ENCODE data around the gene CXorf38. TPM values are rescaled to one million over a fixed set of nuclear protein-coding genes. Genes with fewer than 3 reads are reported as not detected.

The CXorf38 gene
- total RNA-seq, 3 donors from 2014 or later = 11.2 to 18.9 (median 18.2) TPM

DNA sequence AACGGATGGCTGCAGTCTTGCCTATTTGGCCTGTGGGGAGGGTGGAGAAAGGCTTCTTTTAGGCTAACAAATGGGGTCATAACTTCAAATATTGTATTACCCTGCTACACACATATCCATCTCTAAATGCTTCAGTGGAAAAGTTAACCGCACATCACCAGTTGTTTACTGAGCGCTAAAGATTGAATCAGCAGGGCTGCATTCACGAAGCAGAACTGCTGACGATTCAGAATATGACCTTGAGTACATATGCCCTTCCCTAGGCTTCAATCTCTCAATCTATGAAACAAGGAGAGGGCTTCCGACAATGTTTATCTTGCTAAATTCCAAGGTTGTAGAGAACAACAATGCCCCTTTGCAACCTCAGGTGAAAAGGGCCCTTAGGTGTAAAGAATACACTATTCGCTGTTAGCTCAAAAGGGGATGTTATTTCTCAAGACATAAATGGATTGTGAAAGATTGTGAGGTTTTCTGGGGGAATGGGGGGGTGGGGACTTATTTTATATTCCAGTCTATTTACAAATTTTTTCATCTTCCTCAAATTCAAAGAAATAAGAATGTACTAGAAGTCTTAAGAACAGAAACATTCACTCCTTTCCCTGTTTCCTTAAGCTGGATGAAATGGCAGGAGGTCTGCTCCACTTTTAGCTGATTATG, 69.2 kb downstream of the CXorf38 start:
- no peak for ATAC-seq
- no peak for DNase-seq
- TF ChIP-seq, protein P1, sequence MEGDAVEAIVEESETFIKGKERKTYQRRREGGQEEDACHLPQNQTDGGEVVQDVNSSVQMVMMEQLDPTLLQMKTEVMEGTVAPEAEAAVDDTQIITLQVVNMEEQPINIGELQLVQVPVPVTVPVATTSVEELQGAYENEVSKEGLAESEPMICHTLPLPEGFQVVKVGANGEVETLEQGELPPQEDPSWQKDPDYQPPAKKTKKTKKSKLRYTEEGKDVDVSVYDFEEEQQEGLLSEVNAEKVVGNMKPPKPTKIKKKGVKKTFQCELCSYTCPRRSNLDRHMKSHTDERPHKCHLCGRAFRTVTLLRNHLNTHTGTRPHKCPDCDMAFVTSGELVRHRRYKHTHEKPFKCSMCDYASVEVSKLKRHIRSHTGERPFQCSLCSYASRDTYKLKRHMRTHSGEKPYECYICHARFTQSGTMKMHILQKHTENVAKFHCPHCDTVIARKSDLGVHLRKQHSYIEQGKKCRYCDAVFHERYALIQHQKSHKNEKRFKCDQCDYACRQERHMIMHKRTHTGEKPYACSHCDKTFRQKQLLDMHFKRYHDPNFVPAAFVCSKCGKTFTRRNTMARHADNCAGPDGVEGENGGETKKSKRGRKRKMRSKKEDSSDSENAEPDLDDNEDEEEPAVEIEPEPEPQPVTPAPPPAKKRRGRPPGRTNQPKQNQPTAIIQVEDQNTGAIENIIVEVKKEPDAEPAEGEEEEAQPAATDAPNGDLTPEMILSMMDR (IDR thresholded peaks at IDR 0.05) = no peak
- peaks cover 6% of the 10 kb centered on the region for H3K4me1 ChIP-seq (ENCODE audit: low read depth)
- H3K4me3 ChIP-seq = no peak overlapping the region
- H3K36me3 ChIP-seq (ENCODE audit: low read depth) = no peaks in the 10 kb centered on the region
- no peaks in the 10 kb centered on the region for H3K9me3 ChIP-seq
- intact Hi-C loops (cut with DNase I, micrococcal nuclease) = no loop called here

Other genes starting within 250 kb of the CXorf38 start
- 10 to 100 TPM; 81.1 to 94.2 (median 87.3) TPM for gene ATP6AP2, start 66.6 kb downstream of the CXorf38 start, total RNA-seq
- not detected for gene MPC1L, start 24.1 kb downstream of the CXorf38 start, total RNA-seq
- gene MED14, start 88.0 kb upstream of the CXorf38 start, total RNA-seq = 10 to 100 TPM; 49.2 to 71.8 (median 57.1) TPM